Right lobe of liver (tissue), 6 donors: ENCODE measurements around the gene CHMP4A. TPM values are rescaled to one million over a fixed set of nuclear protein-coding genes. Genes with fewer than 3 reads are reported as not detected.
A peak's percentile ranks its signal among the peaks of the same experiment; 100 is the strongest.

ENCODE experiments used
- ATAC-seq, 4 donors: fragments of 200-7000 bp; cut with Tn5 transposase; one replicate each; pipeline ENCODE4 v1.9.1; 2020; ENCODE audit warnings: mild to moderate bottlenecking in 4 of 4, moderate library complexity in 4 of 4
- DNase-seq, 3 donors: peaks; one replicate each; pipeline ENCODE4 v3.0.0-alpha.2; 2020
- H3K27ac ChIP-seq, 3 donors: fragments of 200-600 bp; one replicate each; pipeline ENCODE4 v1.8.0; 2022
- H3K27me3 ChIP-seq, 2 donors: fragments of 200-600 bp; one replicate each; pipeline ENCODE4 v1.8.0; 2022
- H3K36me3 ChIP-seq, 4 donors: fragments of 200-600 bp; sonication (generic) in 1 of 4; one replicate each; pipeline versions ENCODE4 v1.5.1 to v1.8.0; 2017 to 2022; ENCODE audit warnings: control low read depth in 1 of 4
- H3K4me1 ChIP-seq, 4 donors: fragments of 200-600 bp; sonication (generic) in 1 of 4; one replicate each; pipeline versions ENCODE4 v1.5.1 to v1.8.0; 2017 to 2022; ENCODE audit warnings: control low read depth in 1 of 4
- H3K4me3 ChIP-seq, 3 donors: fragments of 200-600 bp; one replicate each; pipeline ENCODE4 v1.8.0; 2022
- H3K9me3 ChIP-seq, 4 donors: fragments of 200-600 bp; sonication (generic) in 1 of 4; one replicate each; pipeline versions ENCODE4 v1.5.1 to v1.8.0; 2017 to 2022; ENCODE audit warnings: control low read depth in 1 of 4
- CTCF ChIP-seq, 4 donors: fragments of 200-600 bp in 3 of 4; fragments of 450-650 bp in 1 of 4; IDR thresholded peaks; one replicate each; pipeline versions ENCODE4 v1.5.1 to v1.8.0; 2016 to 2022; ENCODE audit warnings: antibody characterized with exemption in 4 of 4, mild to moderate bottlenecking in 2 of 4
- POLR2A ChIP-seq: fragments of 450-650 bp; IDR thresholded peaks from one replicate; pipeline ENCODE4 v1.6.1; 2017; ENCODE audit warnings: antibody characterized with exemption, mild to moderate bottlenecking
- WGBS: methylation state at CpG from one replicate; pipeline ENCODE4 v1.1.6; 2018; ENCODE audit warnings: low coverage, low lambda C conversion rate; ENCODE audit not compliant: insufficient coverage; ENCODE audit errors: missing lambda C conversion rate; 5-methylcytosine and 5-hydroxymethylcytosine counted together
- intact Hi-C, 2 donors: fragments of 100-400 bp; cut with DNase I; formaldehyde crosslinking; loops; one replicate each; pipeline versions ENCODE4 v1.11.2 to v1.14.1; 2022
- total RNA-seq, 6 experiments: library from RNA; depleted of rRNA in 2 of 6; stranded (reverse); fragments of >200 nt in 2 of 6; fragmentation: NEBNext Ultra II Directional in 3 of 6; extraction: Animal tissue kit (Norgen Biotek cat#: 25700) in 3 of 6; gene quantifications; one replicate each; pipeline versions ENCODE4 v1.1.0 to v1.2.4, GENCODE V29; 2016 to 2023
- donor health status: DM: no; HTN: yes; CAD: no.
- donor health status: DM: no; HTN: no; CAD: no.
- donor health status: DM: no; HTN: no; CAD: no.
- donor health status: DM: no; HTN: yes; CAD: no.
- donor health status: DM: no; HTN: yes; CAD: no.

CHMP4A gene
- total RNA-seq, 6 experiments from 2014 or later: 11.9 to 28.9 (median 17.1) TPM

DNA sequence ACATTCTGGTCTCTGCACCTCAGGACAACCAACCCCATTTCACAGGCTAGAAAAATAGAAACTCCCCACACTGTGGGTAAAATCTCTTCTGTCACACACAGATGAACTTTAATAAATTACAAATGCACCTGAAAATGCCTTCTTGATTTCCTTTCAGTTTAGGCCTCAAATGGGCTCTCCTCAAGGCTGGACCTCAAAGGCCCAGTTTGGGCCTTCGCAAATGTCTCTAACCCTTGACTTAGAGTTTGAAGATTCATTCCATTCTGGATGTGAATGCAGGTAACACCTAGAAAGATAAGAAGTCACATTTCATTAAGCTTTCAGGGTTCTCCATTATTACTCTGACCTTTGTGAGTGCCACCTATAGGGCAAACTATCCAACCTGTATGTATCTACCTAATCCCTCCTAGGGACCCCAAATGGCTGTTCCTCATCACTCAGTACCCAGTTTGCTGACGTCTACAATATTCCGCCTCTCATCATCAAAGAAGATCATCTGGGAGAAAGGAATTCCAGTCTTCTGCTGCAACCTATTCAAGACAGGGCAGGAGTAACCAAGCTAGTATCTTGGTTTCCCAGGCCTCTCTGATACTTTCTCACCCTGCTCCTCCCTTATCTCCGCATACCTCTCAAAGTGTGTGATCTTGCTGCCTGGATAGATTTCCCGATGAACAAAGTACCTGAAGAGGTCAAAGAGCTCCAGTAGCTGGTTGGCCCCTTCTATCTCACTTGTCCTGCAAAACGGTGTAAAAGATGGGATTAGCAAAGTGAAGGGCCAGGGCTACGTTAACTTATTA is 776 bp upstream of the CHMP4A start:
- peaks cover 0 to 5% (median 1%) of the 10 kb centered on the region in 4 donors for H3K4me1 ChIP-seq
- peak overlapping the region; percentile 73 to 94 (median 78) for H3K27ac ChIP-seq
- WGBS: 86% methylated on average over 7 of the region's 7 CpGs
- H3K4me3 ChIP-seq: peak overlapping the region in 1 of 3 donors; percentile 67
- H3K9me3 ChIP-seq: no peaks in the 10 kb centered on the region
- intact Hi-C loops: no loop called here
- H3K27me3 ChIP-seq: no peaks in the 10 kb centered on the region
- ATAC-seq: no peak
- no peak for DNase-seq
- TF ChIP-seq POLR2A: no peak
- TF ChIP-seq CTCF (IDR thresholded peaks at IDR 0.05): no peak
- H3K36me3 ChIP-seq: peaks cover 0 to 29% (median 2%) of the 10 kb centered on the region in 4 donors

DNA sequence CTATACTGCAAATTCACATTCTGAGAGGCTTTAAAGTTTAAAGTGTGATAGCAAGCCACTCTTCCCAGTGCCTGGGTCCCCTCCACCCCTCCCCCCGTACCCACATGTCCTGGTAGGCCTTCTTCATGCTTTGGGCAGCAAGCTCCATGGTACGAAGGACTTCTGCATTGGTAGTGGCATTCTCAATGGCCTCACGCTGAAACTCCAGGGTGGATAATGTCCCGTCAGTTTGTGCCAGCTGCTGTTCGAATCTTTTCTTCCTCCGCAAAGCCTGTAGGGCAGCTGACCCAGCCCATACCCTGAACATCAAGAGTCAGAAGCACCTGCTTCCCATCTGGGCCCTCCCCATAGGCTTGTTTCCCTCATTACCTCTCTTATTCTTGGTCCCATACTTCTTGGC is 2.0 kb downstream of the CHMP4A start:
- H3K36me3 ChIP-seq: peaks cover 0 to 48% (median 2%) of the 10 kb centered on the region in 4 donors
- TF ChIP-seq POLR2A (no peak), CTCF (IDR thresholded peaks at IDR 0.05) (no peak)
- ATAC-seq (no peak), DNase-seq (no peak)
- no peak overlapping the region for H3K27ac ChIP-seq
- no peak overlapping the region for H3K4me3 ChIP-seq
- intact Hi-C loops: no loop called here
- no peaks in the 10 kb centered on the region for H3K27me3 ChIP-seq
- no peaks in the 10 kb centered on the region for H3K9me3 ChIP-seq
- 89% methylated on average over 5 of the region's 6 CpGs for WGBS
- H3K4me1 ChIP-seq: peaks cover 0 to 5% (median 1%) of the 10 kb centered on the region in 4 donors

GRCh38 chr14:24207625-24208024 is 5.7 kb downstream of the CHMP4A start:
- Histone ChIP-seq H3K4me1 (no peaks in the 10 kb centered on the region), H3K27me3 (no peaks in the 10 kb centered on the region), H3K9me3 (no peaks in the 10 kb centered on the region), H3K36me3 (peaks cover 0 to 57% (median 2%) of the 10 kb centered on the region in 4 donors), H3K4me3 (no peak overlapping the region), H3K27ac (no peak overlapping the region)
- no peak for DNase-seq
- ATAC-seq: no peak
- WGBS: 100% methylated on average over 2 of the region's 2 CpGs
- no peak for TF ChIP-seq CTCF (IDR thresholded peaks at IDR 0.05)
- TF ChIP-seq POLR2A: no peak
- intact Hi-C loops: no loop called here

GRCh38 chr14:24207104-24207551 is 6.2 kb downstream of the CHMP4A start:
- intact Hi-C loops: no loop called here
- ATAC-seq (no peak), DNase-seq (no peak)
- TF ChIP-seq CTCF (IDR thresholded peaks at IDR 0.05) (no peak), POLR2A (no peak)
- no peaks in the 10 kb centered on the region for H3K27me3 ChIP-seq
- peaks cover 0 to 57% (median 2%) of the 10 kb centered on the region in 4 donors for H3K36me3 ChIP-seq
- no peak overlapping the region for H3K4me3 ChIP-seq
- WGBS: 83% methylated on average over 1 of the region's 5 CpGs
- H3K4me1 ChIP-seq: no peaks in the 10 kb centered on the region
- no peak overlapping the region for H3K27ac ChIP-seq
- H3K9me3 ChIP-seq: no peaks in the 10 kb centered on the region
